GM18907 (cell line): ENCODE data around the gene PCMTD2.
"Not testable (repeated sequence)": the region's sequence is repeated elsewhere in the genome, so short reads cannot be mapped to it uniquely, and the experiment has no call there.

Experiments used
- ATAC-seq: cut with Tn5 transposase; IDR thresholded peaks from one replicate; pipeline ENCODE4 v1.9.1; 2021; ENCODE audit warnings: mild to moderate bottlenecking, moderate library complexity; ENCODE audit not compliant: unreplicated experiment

Gene PCMTD2

GRCh38 chr20:64223526-64224067 lies 32.0 kb upstream of the PCMTD2 start:
- ATAC-seq, result no peak

GRCh38 chr20:64224351-64225170 lies 31.0 kb upstream of the PCMTD2 start:
- no peak for ATAC-seq

GRCh38 chr20:64225171-64225595 lies 30.4 kb upstream of the PCMTD2 start:
- no peak for ATAC-seq

GRCh38 chr20:64225828-64226598 lies 29.5 kb upstream of the PCMTD2 start:
- no peak for ATAC-seq

DNA sequence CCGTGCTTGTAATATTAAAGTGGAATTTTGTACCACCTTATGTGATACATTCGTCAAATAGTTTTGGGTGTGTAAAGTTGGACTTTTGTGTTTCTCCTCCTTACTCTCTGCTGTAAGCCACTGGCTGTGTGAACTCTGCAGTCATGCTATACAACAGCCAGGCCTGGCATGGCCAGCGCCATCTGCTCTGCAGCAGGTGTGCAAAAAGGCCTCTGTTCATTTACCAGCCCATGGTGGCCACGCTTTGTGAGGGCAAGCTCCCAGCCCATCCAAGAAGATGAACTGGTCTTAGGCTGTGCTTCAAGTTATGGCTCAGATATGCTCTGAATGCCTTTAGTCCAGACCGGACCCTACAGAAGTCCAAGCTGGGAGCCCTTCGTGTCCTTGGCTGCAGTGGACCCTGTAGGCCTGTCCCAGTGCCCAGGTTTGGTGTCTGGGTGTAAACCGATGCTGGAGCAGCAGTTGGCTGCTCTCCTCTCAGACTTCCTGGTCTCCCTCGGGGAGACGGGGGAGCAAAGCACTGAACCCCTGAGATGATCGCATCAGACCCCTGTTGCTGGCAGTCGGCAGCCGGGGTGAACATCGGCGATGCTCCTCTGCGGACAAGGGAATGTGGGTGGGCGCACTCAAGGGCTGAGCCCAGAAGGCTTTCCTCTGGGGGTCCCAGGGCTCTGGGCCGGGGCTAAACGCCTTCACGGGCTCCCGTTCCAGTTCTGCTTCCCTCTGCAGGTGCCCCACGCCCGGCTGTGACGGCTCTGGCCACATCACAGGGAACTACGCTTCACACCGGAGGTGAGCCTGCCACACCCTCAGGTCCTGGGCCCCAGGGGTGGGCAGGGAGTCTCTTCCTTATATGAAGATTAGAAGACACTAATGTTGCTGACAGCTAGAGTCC lies 28.6 kb upstream of the PCMTD2 start:
- no peak for ATAC-seq

GRCh38 chr20:64228086-64228653 lies 27.4 kb upstream of the PCMTD2 start:
- no peak for ATAC-seq

GRCh38 chr20:64228751-64229506 lies 26.6 kb upstream of the PCMTD2 start:
- ATAC-seq, result no peak

GRCh38 chr20:64229507-64230061 lies 26.0 kb upstream of the PCMTD2 start:
- ATAC-seq, result no peak

DNA sequence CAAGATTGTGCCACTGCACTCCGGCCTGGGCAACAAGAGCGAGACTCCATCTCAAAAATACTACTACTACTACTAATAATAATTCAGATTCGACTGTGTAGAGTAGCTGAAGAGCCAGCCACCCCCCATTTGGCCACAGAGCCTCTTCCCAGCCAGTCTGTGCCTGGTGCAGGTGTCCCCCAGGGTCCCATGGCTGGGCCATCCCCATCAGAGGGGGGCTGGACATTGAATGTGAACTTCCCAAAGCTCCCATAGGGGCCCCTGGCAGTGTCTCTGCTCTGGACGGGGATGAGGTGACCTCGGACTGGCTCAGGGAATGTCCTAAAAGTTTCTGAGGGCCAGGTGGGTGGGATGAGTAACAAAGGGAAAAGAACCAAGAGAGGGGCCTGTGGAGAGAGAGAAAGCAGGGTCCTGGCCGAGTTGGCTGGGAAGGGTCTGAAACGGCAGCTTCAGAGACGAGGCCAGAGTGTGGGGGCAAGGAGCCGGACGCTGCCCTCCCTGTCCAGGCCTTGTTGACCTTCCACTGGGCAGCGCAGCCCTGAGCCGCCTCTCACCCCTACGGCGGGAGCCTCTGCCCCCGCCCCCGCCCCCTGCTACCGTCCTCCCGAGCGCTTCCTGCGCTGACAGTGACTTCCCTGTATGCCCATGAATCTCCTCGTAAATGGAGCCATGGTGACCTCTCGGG lies 24.9 kb upstream of the PCMTD2 start:
- ATAC-seq, result no peak

DNA sequence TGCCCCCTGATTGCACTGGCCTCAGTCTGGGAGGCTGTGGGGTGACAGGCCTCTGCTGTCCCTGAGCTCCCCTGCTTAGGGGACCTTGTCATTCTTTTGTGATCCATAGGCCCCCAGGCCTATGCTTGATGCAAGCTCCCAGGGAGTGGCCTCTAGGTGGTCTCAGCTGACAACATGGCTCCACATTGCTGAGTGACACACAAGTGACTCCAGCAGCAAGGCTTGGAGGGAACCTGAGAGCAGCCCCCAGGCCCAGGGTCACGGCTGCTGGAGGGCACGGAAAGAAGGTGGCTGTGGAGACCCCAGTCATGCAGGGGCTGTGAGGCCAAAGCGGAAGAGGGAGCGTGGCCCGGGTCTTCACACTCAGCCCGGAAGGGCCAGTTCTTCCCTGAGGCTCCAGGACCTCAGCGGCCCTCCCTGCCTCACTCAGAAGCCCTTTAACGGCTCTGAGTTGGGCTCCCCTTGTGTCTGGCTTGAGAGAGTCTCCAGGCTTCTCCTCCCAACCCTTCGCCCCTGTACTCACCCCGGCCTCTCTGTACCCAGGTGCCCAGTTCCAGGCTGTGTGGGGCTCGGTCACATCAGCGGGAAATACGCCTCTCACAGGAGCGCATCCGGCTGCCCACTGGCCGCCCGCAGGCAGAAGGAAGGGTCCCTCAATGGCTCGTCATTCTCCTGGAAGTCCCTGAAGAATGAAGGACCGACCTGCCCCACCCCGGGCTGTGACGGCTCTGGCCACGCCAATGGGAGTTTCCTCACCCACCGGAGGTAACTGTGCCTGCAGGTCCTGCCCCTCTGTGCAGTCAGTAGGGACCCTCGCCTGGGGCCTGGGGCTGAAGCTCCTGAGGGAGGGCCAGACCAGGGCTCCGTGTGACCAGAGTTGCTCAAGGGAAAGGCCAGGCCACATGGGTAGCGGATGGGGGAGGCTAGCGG lies 23.7 kb upstream of the PCMTD2 start:
- ATAC-seq, result no peak

DNA sequence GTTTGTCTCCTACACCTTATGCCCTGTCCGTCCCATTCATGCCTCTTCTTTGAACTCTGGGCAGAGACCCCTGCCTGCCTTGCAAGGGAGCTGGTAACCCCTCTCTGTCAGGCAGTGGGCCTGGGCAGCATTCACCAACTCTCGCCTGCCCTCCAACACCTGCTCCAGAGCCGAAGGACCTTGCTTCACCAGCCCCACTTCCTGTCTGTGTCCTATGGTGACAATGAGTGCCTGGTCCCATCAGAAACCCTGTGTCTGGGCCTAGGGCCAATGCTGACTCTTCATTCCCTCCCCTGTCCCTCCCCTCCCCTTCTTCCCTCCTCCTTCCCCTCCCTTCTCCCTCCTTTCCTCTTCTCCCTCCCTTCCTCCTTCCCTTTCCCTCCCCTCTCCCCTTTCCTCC lies 22.8 kb upstream of the PCMTD2 start:
- ATAC-seq, result no peak

DNA sequence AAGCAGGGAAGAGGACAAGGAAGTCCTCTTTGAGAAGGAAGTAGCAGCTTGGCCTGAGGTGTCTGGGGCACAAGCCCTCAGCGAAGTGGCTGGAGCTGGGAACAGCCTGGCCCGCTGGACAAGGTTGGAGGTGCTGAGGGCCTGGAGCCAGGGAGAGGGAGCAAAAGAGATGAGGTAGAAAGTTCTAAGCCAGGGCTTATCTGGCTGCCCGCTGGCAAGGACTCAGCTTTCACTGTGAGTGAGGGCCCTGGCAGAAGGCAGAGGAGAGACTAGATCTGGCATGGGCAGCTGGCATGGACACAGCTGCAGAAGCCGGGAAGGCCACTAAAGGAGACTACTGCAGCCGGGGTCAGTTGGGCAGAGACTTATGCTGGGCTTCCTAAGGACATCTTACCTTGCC lies 21.8 kb upstream of the PCMTD2 start:
- ATAC-seq, result no peak

DNA sequence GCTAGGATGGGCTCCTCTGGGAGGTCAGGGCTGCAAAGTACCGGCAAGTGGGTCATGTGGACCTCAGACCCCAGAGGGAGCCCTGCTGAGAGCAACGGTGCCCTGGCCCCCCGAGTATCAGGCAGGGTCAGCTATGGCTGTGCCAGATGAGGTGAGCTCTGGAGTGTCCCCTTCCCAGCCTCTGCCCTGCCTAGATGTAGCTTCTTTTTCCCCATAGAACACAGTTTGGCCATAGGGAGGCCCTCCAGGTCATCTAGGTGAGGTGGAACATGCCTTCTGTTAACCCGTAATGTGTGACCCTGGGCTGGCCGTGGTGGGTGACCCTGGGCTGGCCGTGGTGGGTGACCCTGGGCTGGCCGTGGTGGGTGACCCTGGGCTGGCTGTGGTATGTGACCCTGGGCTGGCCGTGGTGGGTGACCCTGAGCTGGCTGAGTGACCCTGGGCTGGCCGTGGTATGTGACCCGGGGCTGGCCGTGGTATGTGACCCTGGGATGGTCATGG lies 21.2 kb upstream of the PCMTD2 start:
- ATAC-seq, result no peak

DNA sequence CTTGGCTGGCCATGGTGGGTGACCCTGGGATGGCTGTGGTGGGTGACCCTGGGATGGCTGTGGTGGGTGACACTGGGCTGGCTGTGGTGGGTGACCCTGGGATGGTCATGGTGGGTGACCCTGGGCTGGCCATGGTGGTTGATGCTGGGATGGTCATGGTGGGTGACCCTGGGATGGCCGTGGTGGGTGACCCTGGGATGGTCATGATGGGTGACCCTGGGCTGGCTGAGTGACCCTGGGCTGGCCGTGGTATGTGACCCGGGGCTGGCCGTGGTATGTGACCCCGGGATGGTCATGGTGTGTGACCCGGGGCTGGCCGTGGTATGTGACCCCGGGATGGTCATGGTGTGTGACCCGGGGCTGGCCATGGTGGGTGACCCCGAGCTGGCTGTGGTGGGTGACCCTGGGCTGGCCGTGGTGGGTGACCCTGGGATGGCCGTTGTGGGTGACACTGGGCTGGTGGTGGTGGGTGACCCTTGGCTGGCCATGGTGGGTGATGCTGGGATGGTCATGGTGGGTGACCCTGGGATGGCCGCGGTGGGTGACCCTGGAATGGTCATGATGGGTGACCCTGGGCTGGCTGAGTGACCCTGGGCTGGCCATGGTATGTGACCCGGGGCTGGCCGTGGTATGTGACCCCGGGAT lies 20.5 kb upstream of the PCMTD2 start:
- ATAC-seq, result not testable (repeated sequence)

DNA sequence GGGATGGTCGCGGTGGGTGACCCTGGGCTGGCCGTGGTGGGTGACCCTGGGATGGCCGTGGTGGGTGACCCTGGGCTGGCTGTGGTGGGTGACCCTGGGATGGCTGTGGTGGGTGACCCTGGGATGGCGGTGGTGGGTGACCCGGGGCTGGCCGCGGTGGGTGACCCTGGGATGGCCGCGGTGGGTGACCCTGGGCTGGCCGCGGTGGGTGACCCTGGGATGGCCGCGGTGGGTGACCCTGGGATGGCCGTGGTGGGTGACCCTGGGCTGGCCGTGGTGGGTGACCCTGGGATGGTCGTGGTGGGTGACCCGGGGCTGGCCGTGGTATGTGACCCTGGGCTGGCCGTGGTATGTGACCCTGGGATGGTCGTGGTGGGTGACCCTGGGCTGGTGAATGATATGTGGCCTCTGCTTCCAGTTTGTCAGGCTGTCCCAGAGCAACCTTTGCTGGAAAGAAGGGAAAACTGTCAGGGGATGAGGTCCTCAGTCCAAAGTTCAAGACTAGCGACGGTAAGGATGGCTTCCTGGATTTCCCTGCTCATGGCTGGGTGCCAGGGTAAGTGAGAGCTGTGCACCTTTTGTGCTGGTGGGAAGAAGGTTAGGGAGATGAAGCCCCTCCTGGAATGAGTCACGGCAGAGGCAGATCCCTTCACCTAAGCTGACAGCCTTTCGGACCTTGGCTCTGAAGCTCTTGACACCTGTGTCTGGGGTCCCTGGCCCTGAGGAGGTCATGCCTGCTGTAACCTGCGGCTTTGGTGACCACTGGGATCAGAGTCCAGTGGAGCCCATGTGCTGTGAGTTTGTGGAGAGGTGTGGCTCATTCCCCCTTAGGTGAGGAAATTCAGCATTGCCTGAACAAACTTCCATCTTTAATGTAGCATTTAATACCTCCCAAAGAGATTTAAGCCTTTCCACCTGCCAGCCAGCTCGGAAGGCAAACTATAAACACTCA lies 19.1 kb upstream of the PCMTD2 start:
- no peak for ATAC-seq

DNA sequence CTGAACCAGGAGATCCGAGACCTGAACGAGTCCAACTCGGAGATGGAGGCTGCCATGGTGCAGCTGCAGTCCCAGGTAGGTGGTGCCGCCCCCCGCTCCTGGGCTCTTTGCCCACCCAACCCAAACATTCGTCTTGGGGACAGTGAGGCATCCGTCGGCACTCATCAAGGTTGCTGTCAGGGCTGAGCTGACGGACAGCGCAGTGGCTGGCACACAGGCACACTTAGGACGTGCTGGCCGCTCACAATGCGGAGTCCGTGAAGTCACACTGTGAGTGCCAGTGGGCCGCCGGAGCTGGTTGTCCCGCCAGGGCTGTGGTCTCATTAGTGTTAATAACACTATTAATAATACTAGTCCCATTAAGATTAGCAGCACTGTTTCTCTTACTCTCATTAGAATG lies 18.2 kb upstream of the PCMTD2 start:
- no peak for ATAC-seq
